ENCODE measurements around the gene PTCH2.

GRCh38 chr1:44853201-44853600, 10.1 kb upstream of the PTCH2 start:
- TF ChIP-seq, protein P1, sequence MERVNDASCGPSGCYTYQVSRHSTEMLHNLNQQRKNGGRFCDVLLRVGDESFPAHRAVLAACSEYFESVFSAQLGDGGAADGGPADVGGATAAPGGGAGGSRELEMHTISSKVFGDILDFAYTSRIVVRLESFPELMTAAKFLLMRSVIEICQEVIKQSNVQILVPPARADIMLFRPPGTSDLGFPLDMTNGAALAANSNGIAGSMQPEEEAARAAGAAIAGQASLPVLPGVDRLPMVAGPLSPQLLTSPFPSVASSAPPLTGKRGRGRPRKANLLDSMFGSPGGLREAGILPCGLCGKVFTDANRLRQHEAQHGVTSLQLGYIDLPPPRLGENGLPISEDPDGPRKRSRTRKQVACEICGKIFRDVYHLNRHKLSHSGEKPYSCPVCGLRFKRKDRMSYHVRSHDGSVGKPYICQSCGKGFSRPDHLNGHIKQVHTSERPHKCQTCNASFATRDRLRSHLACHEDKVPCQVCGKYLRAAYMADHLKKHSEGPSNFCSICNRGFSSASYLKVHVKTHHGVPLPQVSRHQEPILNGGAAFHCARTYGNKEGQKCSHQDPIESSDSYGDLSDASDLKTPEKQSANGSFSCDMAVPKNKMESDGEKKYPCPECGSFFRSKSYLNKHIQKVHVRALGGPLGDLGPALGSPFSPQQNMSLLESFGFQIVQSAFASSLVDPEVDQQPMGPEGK (CRISPR knock-in tag; IDR thresholded peaks at IDR 0.05; ENCODE audit: borderline replicate concordance): no peak
- no peak for TF ChIP-seq CSRNP3 (CRISPR knock-in tag; IDR thresholded peaks at IDR 0.05)
- TF ChIP-seq ZFP3 (CRISPR knock-in tag; IDR thresholded peaks at IDR 0.05): no peak
- TF ChIP-seq, protein P2, sequence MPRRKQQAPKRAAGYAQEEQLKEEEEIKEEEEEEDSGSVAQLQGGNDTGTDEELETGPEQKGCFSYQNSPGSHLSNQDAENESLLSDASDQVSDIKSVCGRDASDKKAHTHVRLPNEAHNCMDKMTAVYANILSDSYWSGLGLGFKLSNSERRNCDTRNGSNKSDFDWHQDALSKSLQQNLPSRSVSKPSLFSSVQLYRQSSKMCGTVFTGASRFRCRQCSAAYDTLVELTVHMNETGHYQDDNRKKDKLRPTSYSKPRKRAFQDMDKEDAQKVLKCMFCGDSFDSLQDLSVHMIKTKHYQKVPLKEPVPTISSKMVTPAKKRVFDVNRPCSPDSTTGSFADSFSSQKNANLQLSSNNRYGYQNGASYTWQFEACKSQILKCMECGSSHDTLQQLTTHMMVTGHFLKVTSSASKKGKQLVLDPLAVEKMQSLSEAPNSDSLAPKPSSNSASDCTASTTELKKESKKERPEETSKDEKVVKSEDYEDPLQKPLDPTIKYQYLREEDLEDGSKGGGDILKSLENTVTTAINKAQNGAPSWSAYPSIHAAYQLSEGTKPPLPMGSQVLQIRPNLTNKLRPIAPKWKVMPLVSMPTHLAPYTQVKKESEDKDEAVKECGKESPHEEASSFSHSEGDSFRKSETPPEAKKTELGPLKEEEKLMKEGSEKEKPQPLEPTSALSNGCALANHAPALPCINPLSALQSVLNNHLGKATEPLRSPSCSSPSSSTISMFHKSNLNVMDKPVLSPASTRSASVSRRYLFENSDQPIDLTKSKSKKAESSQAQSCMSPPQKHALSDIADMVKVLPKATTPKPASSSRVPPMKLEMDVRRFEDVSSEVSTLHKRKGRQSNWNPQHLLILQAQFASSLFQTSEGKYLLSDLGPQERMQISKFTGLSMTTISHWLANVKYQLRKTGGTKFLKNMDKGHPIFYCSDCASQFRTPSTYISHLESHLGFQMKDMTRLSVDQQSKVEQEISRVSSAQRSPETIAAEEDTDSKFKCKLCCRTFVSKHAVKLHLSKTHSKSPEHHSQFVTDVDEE (CRISPR knock-in tag; IDR thresholded peaks at IDR 0.05): no peak
- TF ChIP-seq POU6F1 (CRISPR knock-in tag; IDR thresholded peaks at IDR 0.05; ENCODE audit: borderline replicate concordance, low read depth): no peak
- no peak for TF ChIP-seq ISL1 (CRISPR knock-in tag; IDR thresholded peaks at IDR 0.05)
- TF ChIP-seq SNAI2 (CRISPR knock-in tag; IDR thresholded peaks at IDR 0.05): no peak
- no peak for TF ChIP-seq ZC3H10 (CRISPR knock-in tag; IDR thresholded peaks at IDR 0.05)
- TF ChIP-seq, protein P3, sequence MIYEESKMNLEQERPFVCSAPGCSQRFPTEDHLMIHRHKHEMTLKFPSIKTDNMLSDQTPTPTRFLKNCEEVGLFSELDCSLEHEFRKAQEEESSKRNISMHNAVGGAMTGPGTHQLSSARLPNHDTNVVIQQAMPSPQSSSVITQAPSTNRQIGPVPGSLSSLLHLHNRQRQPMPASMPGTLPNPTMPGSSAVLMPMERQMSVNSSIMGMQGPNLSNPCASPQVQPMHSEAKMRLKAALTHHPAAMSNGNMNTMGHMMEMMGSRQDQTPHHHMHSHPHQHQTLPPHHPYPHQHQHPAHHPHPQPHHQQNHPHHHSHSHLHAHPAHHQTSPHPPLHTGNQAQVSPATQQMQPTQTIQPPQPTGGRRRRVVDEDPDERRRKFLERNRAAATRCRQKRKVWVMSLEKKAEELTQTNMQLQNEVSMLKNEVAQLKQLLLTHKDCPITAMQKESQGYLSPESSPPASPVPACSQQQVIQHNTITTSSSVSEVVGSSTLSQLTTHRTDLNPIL (CRISPR knock-in tag; IDR thresholded peaks at IDR 0.05; ENCODE audit: low read depth): no peak
